NCI-H1092 treated with DMSO at 0.1 percent for 48 hours (cell line): ENCODE data around the gene HCFC1R1.
"Not testable (repeated sequence)": the region's sequence is repeated elsewhere in the genome, so short reads cannot be mapped to it uniquely, and the experiment has no call there.

ENCODE experiments used
- DNase-seq: peaks from one replicate; lab custom pipeline; 2025; lab: John Stamatoyannopoulos, UW

HCFC1R1 gene

GRCh38 chr16:3057181-3058138, 33.7 kb upstream of the HCFC1R1 start:
- DNase-seq: no peak

- no peak for DNase-seq
Observed at GRCh38 chr16:3056336-3057180, 32.8 kb upstream of the HCFC1R1 start.

GRCh38 chr16:3055734-3056115, 32.0 kb upstream of the HCFC1R1 start:
- DNase-seq: not testable (repeated sequence)

- no peak for DNase-seq
Observed at GRCh38 chr16:3054965-3055733, 31.4 kb upstream of the HCFC1R1 start.

GRCh38 chr16:3053330-3053710, 29.6 kb upstream of the HCFC1R1 start:
- DNase-seq: not testable (repeated sequence)

GRCh38 chr16:3052571-3053329, 29.0 kb upstream of the HCFC1R1 start:
- DNase-seq: not testable (repeated sequence)

- no peak for DNase-seq
Observed at GRCh38 chr16:3051494-3051893, 27.8 kb upstream of the HCFC1R1 start.

- DNase-seq: no peak
Observed at GRCh38 chr16:3051009-3051408, 27.3 kb upstream of the HCFC1R1 start.

GRCh38 chr16:3050487-3050886, 26.7 kb upstream of the HCFC1R1 start:
- DNase-seq: no peak

- DNase-seq: no peak
Observed at GRCh38 chr16:3049921-3050481, 26.3 kb upstream of the HCFC1R1 start.

- DNase-seq: no peak
Observed at GRCh38 chr16:3047387-3047720, 23.6 kb upstream of the HCFC1R1 start.

GRCh38 chr16:3046641-3047386, 23.1 kb upstream of the HCFC1R1 start:
- no peak for DNase-seq

- DNase-seq: no peak
Observed at GRCh38 chr16:3045758-3046640, 22.3 kb upstream of the HCFC1R1 start, which contains the start of gene MMP25. Gene MMP25, plus strand, starts transcription at chr16:3046561. Its CDS starts 357 bp downstream, at chr16:3046918.

- DNase-seq: no peak
Observed at GRCh38 chr16:3044708-3045107, 21.0 kb upstream of the HCFC1R1 start.

GRCh38 chr16:3042376-3042775, 18.6 kb upstream of the HCFC1R1 start:
- no peak for DNase-seq

GRCh38 chr16:3038896-3039295, 15.2 kb upstream of the HCFC1R1 start:
- DNase-seq: no peak

- no peak for DNase-seq
Observed at GRCh38 chr16:3038256-3038655, 14.5 kb upstream of the HCFC1R1 start.

GRCh38 chr16:3036726-3037315, 13.1 kb upstream of the HCFC1R1 start, which contains the start of gene BICDL2:
Gene BICDL2, minus strand, starts transcription at chr16:3036944. Its CDS starts 1,448 bp downstream, at chr16:3035496.
- DNase-seq: no peak
